Keratinocyte (primary cell): ENCODE measurements around the gene SLC35D2. TPM values are rescaled to one million over a fixed set of nuclear protein-coding genes. Genes with fewer than 3 reads are reported as not detected.

Source experiments
- DNase-seq: peaks from one replicate; pipeline ENCODE4 v3.0.0-alpha.2; 2011; ENCODE audit warnings: low read depth, missing footprints, low spot score
- FAIRE-seq: peaks from 2 replicates; lab custom pipeline; 2011; peaks lifted over from hg19 to GRCh38; lab: Jason Lieb, UNC
- H2AFZ ChIP-seq: 2 replicates; pipeline ENCODE4 v1.6.0; 2012; ENCODE audit warnings: low read length, control low read depth, inconsistent platforms; ENCODE audit not compliant: control insufficient read depth
- H3K27ac ChIP-seq: 2 replicates; pipeline ENCODE4 v1.5.1; 2011; ENCODE audit warnings: low read length; ENCODE audit not compliant: control insufficient read depth, insufficient read depth
- H3K27me3 ChIP-seq: 3 replicates; pipeline ENCODE4 v1.6.0; 2011; ENCODE audit warnings: low read length; ENCODE audit not compliant: control insufficient read depth, insufficient read depth; ENCODE audit errors: extremely low read depth
- H3K36me3 ChIP-seq, 2 experiments: 2 replicates in 1 of 2; 3 replicates in 1 of 2; pipeline ENCODE4 v1.5.1; 2011; ENCODE audit warnings: low read length in 2 of 2, mild to moderate bottlenecking in 1 of 2; ENCODE audit not compliant: control insufficient read depth in 2 of 2, insufficient read depth in 2 of 2; ENCODE audit errors: extremely low read depth in 1 of 2
- H3K4me1 ChIP-seq: 3 replicates; pipeline ENCODE4 v1.5.1; 2011; ENCODE audit warnings: low read length; ENCODE audit not compliant: control insufficient read depth, insufficient read depth; ENCODE audit errors: extremely low read depth
- H3K4me2 ChIP-seq: 3 replicates; pipeline ENCODE4 v1.6.0; 2011; ENCODE audit warnings: low read depth, low read length; ENCODE audit not compliant: control insufficient read depth, insufficient read depth; ENCODE audit errors: extremely low read depth
- H3K4me3 ChIP-seq, 3 experiments: fragments of 200-600 bp in 1 of 3; sonication (generic) in 1 of 3; 2 replicates in 2 of 3; 3 replicates in 1 of 3; pipeline ENCODE4 v1.5.1; 2011 to 2016; ENCODE audit warnings: low read length in 3 of 3, mild to moderate bottlenecking in 3 of 3, control low read depth in 2 of 3, inconsistent platforms in 1 of 3, low read depth in 1 of 3, mixed read lengths in 1 of 3, mixed run types in 1 of 3, moderate library complexity in 1 of 3; ENCODE audit not compliant: control insufficient read depth in 2 of 3, insufficient read depth in 2 of 3; ENCODE audit errors: extremely low read depth in 1 of 3
- H3K79me2 ChIP-seq: 2 replicates; pipeline ENCODE4 v1.6.0; 2012; ENCODE audit warnings: low read length; ENCODE audit not compliant: control insufficient read depth, insufficient read depth
- H3K9ac ChIP-seq: 3 replicates; pipeline ENCODE4 v1.6.0; 2011; ENCODE audit warnings: low read length; ENCODE audit not compliant: control insufficient read depth, insufficient read depth; ENCODE audit errors: extremely low read depth
- H3K9me1 ChIP-seq: 3 replicates; pipeline ENCODE4 v1.6.0; 2011; ENCODE audit warnings: low read length; ENCODE audit not compliant: control insufficient read depth, insufficient read depth; ENCODE audit errors: extremely low read depth
- H3K9me3 ChIP-seq: 2 replicates; pipeline ENCODE4 v1.5.1; 2012; ENCODE audit warnings: low read depth, low read length; ENCODE audit not compliant: control insufficient read depth
- H4K20me1 ChIP-seq: 3 replicates; pipeline ENCODE4 v1.6.0; 2011; ENCODE audit warnings: low read length; ENCODE audit not compliant: control insufficient read depth, insufficient read depth; ENCODE audit errors: extremely low read depth
- CTCF ChIP-seq, 3 experiments: IDR thresholded peaks in 1 of 3; conservative IDR thresholded peaks in 1 of 3; optimal IDR thresholded peaks in 1 of 3; 2 replicates in 2 of 3; 3 replicates in 1 of 3; pipeline versions ENCODE3 to v1.5.1; 2011; ENCODE audit warnings: low read length in 3 of 3, mild to moderate bottlenecking in 3 of 3, moderate library complexity in 2 of 3, control low read depth in 1 of 3, inconsistent platforms in 1 of 3; ENCODE audit not compliant: insufficient read depth in 2 of 3; ENCODE audit errors: extremely low read depth in 1 of 3
- EZH2 ChIP-seq: IDR thresholded peaks from one replicate; pipeline ENCODE4 v1.6.1; 2012; ENCODE audit warnings: inconsistent platforms, mild to moderate bottlenecking, low read length, moderate library complexity
- dilution Hi-C: fragments of 300-500 bp; cut with MboI; formaldehyde crosslinking; loops from one replicate; pipeline ENCODE4 v1.7.0; 2020; ENCODE audit warnings: low sequenced_read_pairs; ENCODE audit not compliant: extremely low pct_ligation_motif_present
- polyA plus RNA-seq, 5 experiments: library from polyadenylated mRNA; depleted of rRNA in 3 of 5; stranded (reverse) in 3 of 5; stranded (forward) in 1 of 5; unstranded in 1 of 5; fragments of >200 nt; gene quantifications; 1 replicate in 1 of 5; 2 replicates in 3 of 5; 3 replicates in 1 of 5; pipeline versions ENCODE4 v1.2.1 to v1.2.3, GENCODE V29; 2011 to 2012; ENCODE audit warnings: missing spikeins in 2 of 5, low read depth in 1 of 5, low replicate concordance in 1 of 5

Gene SLC35D2
- polyA plus RNA-seq, 1 donor (not counting 4 experiments of a cell fraction or from before 2014, with no cell fraction given) = 20.4 TPM

- no peaks in the 10 kb centered on the region for H4K20me1 ChIP-seq
- H3K4me2 ChIP-seq = peak overlapping the region; percentile 2
- TF ChIP-seq CTCF (optimal IDR thresholded peaks at IDR 0.05 in 1 of 3, IDR thresholded peaks at IDR 0.05 in 1 of 3, conservative IDR thresholded peaks at IDR 0.05 in 1 of 3; ENCODE audit: extremely low read depth in 1 of 3, insufficient read depth in 2 of 3, low read length in 3 of 3) = peak in 1 of 3 experiments; percentile 2
- TF ChIP-seq EZH2 = no peak
- no peak overlapping the region for H2AFZ ChIP-seq
- no peaks in the 10 kb centered on the region for H3K36me3 ChIP-seq
- no peaks in the 10 kb centered on the region for H3K9me3 ChIP-seq
- FAIRE-seq (no peak), DNase-seq (no peak)
- H3K27me3 ChIP-seq = no peaks in the 10 kb centered on the region
- peaks cover 5% of the 10 kb centered on the region for H3K4me1 ChIP-seq
- no peak overlapping the region for H3K4me3 ChIP-seq
- H3K9ac ChIP-seq = no peak overlapping the region
- H3K9me1 ChIP-seq = no peaks in the 10 kb centered on the region
- dilution Hi-C loops = no loop called here
- H3K27ac ChIP-seq = no peak overlapping the region
- H3K79me2 ChIP-seq = peaks cover 51% of the 10 kb centered on the region
Observed at GRCh38 chr9:96413302-96414221, 30.1 kb upstream of the SLC35D2 start.

GRCh38 chr9:96412174-96412913, 28.8 kb upstream of the SLC35D2 start:
- H2AFZ ChIP-seq = no peak overlapping the region
- no peaks in the 10 kb centered on the region for H3K9me1 ChIP-seq
- TF ChIP-seq CTCF (optimal IDR thresholded peaks at IDR 0.05 in 1 of 3, IDR thresholded peaks at IDR 0.05 in 1 of 3, conservative IDR thresholded peaks at IDR 0.05 in 1 of 3; ENCODE audit: extremely low read depth in 1 of 3, insufficient read depth in 2 of 3, low read length in 3 of 3) = no peak
- TF ChIP-seq EZH2 = no peak
- no peaks in the 10 kb centered on the region for H3K9me3 ChIP-seq
- no peak overlapping the region for H3K9ac ChIP-seq
- H3K4me2 ChIP-seq = no peak overlapping the region
- no peaks in the 10 kb centered on the region for H3K36me3 ChIP-seq
- no peaks in the 10 kb centered on the region for H3K27me3 ChIP-seq
- dilution Hi-C loops = no loop called here
- H3K27ac ChIP-seq = no peak overlapping the region
- H3K79me2 ChIP-seq = peaks cover 59% of the 10 kb centered on the region
- H4K20me1 ChIP-seq = no peaks in the 10 kb centered on the region
- DNase-seq = no peak
- H3K4me3 ChIP-seq = no peak overlapping the region
- H3K4me1 ChIP-seq = peaks cover 5% of the 10 kb centered on the region
- FAIRE-seq = no peak
